HepG2 (cell line): ENCODE measurements around the gene GRHL1. TPM values are rescaled to one million over a fixed set of nuclear protein-coding genes. Genes with fewer than 3 reads are reported as not detected.

Experiments used
- CEBPB ChIP-seq: IDR thresholded peaks from 2 replicates; pipeline ENCODE4 v1.6.1; 2011; ENCODE audit warnings: low read depth, low read length, improper control_type of control experiment, borderline replicate concordance
- ETS1 ChIP-seq: sonication (generic); formaldehyde crosslinking; IDR thresholded peaks from 2 replicates; pipeline ENCODE4 v1.4.0; 2020; ENCODE audit warnings: missing genetic modification reagents
- GMEB1 ChIP-seq: sonication (generic); formaldehyde crosslinking; IDR thresholded peaks from 2 replicates; pipeline ENCODE4 v1.5.1; 2020; ENCODE audit warnings: missing genetic modification reagents, mild to moderate bottlenecking, borderline replicate concordance
- IRF2 ChIP-seq: IDR thresholded peaks from 2 replicates; pipeline ENCODE4 v1.6.1; 2018; ENCODE audit warnings: missing genetic modification reagents, missing compliant biosample characterization
- JDP2 ChIP-seq: sonication (generic); formaldehyde crosslinking; IDR thresholded peaks from 2 replicates; pipeline ENCODE4 v1.8.1; 2022; ENCODE audit warnings: missing genetic modification reagents, borderline replicate concordance
- LCORL ChIP-seq, 2 experiments: fragments of 450-650 bp in 1 of 2; sonication (generic) in 1 of 2; formaldehyde crosslinking in 1 of 2; IDR thresholded peaks; 2 replicates each; pipeline versions ENCODE4 v1.5.0 to v1.6.1; 2017 to 2020; ENCODE audit warnings: antibody characterized with exemption in 1 of 2, missing genetic modification reagents in 1 of 2
- PITX1 ChIP-seq: sonication (generic); formaldehyde crosslinking; IDR thresholded peaks from 2 replicates; pipeline ENCODE4 v1.5.1; 2020; ENCODE audit warnings: mild to moderate bottlenecking, missing genetic modification reagents
- PPARG ChIP-seq: conservative IDR thresholded peaks from 2 replicates; pipeline ENCODE4 v1.6.1; 2016; ENCODE audit warnings: missing biosample characterization, missing genetic modification reagents
- RARA ChIP-seq: IDR thresholded peaks from 2 replicates; pipeline ENCODE4 v1.6.1; 2016; ENCODE audit warnings: missing genetic modification reagents, missing compliant biosample characterization
- RXRA ChIP-seq: sonication (generic); formaldehyde crosslinking; IDR thresholded peaks from 2 replicates; pipeline ENCODE4 v1.5.1; 2020; ENCODE audit warnings: missing genetic modification reagents
- SNAI1 ChIP-seq: sonication (generic); formaldehyde crosslinking; IDR thresholded peaks from 2 replicates; pipeline ENCODE4 v1.5.0; 2020; ENCODE audit warnings: mild to moderate bottlenecking, missing genetic modification reagents, borderline replicate concordance
- SOX6 ChIP-seq, 2 experiments: fragments of 450-650 bp in 1 of 2; sonication (generic) in 1 of 2; formaldehyde crosslinking in 1 of 2; IDR thresholded peaks; 2 replicates each; pipeline versions ENCODE4 v1.4.0 to v1.6.1; 2017 to 2020; ENCODE audit warnings: antibody characterized with exemption in 1 of 2, mild to moderate bottlenecking in 1 of 2, missing genetic modification reagents in 1 of 2
- TBX2 ChIP-seq: sonication (generic); formaldehyde crosslinking; IDR thresholded peaks from 2 replicates; pipeline ENCODE4 v1.5.0; 2020; ENCODE audit warnings: missing genetic modification reagents, mild to moderate bottlenecking, borderline replicate concordance
- TFAP4 ChIP-seq: sonication (generic); IDR thresholded peaks from 2 replicates; pipeline ENCODE4 v1.6.1; 2016; ENCODE audit warnings: low read depth, borderline replicate concordance
- YEATS2 ChIP-seq: sonication (generic); formaldehyde crosslinking; IDR thresholded peaks from 2 replicates; pipeline ENCODE4 v1.4.0; 2020; ENCODE audit warnings: missing genetic modification reagents, borderline replicate concordance
- ZNF343 ChIP-seq: sonication (generic); formaldehyde crosslinking; IDR thresholded peaks from 2 replicates; pipeline ENCODE4 v1.4.0; 2020; ENCODE audit warnings: mild to moderate bottlenecking, missing genetic modification reagents
- ZNF7 ChIP-seq: IDR thresholded peaks from 2 replicates; pipeline ENCODE4 v1.6.1; 2016; ENCODE audit warnings: missing biosample characterization, missing genetic modification reagents
- polyA plus RNA-seq, 8 experiments: library from polyadenylated mRNA; depleted of rRNA in 3 of 8; stranded (reverse) in 7 of 8; unstranded in 1 of 8; fragments of >200 nt; fragmentation: Illumina TruSeq in 4 of 8; extraction: Trizol in 4 of 8; gene quantifications; 2 replicates each; pipeline versions ENCODE4 v1.2.1 to v1.2.3, GENCODE V29; 2011 to 2016; ENCODE audit warnings: low read depth in 4 of 8, missing spikeins in 1 of 8, mixed read lengths in 1 of 8; ENCODE audit not compliant: insufficient read depth in 1 of 8
- total RNA-seq, 5 experiments: library from RNA; depleted of rRNA; stranded (reverse); fragments of >200 nt; fragmentation: Illumina TruSeq; extraction: Trizol; gene quantifications; 2 replicates each; pipeline ENCODE4 v1.2.3, GENCODE V29; 2016; ENCODE audit warnings: low read depth in 1 of 5

GRHL1 gene
- total and polyA plus RNA-seq, 2 of the 13 experiments (the other 11 are each of a cell fraction or from before 2014, with no cell fraction given), result 9.3 to 12.0 TPM

GRCh38 chr2:9944330-9944758 lies 7.1 kb upstream of the GRHL1 start (continued):
- TF ChIP-seq SNAI1 (CRISPR knock-in tag), result peak; percentile 41; the same call in 1 of the 2 replicates
- no peak for TF ChIP-seq PITX1 (CRISPR knock-in tag)
- peak; percentile 74; the same call in 1 of the 2 replicates for TF ChIP-seq CEBPB
- 0 out of 2 replicates have a peak, but pooled peaks have one; percentile 28 for TF ChIP-seq TBX2
- no peak for TF ChIP-seq YEATS2 (CRISPR knock-in tag)
- peak; percentile 43; the same call in 1 of the 2 replicates for TF ChIP-seq RXRA (CRISPR knock-in tag)
- no peak for TF ChIP-seq GMEB1 (CRISPR knock-in tag)
- TF ChIP-seq ZNF7 (CRISPR knock-in tag), result peak; percentile 37; the same call in 1 of the 2 replicates
- TF ChIP-seq SOX6 (IDR thresholded peaks at IDR 0.05), result no peak
- TF ChIP-seq SOX6 (CRISPR knock-in tag; IDR thresholded peaks at IDR 0.05), result peak; percentile 11; the same call in 1 of the 2 replicates
- peak; percentile 76 for TF ChIP-seq RARA (CRISPR knock-in tag)
- no peak for TF ChIP-seq ZNF343 (CRISPR knock-in tag)
- no peak for TF ChIP-seq TFAP4
- TF ChIP-seq LCORL (IDR thresholded peaks at IDR 0.05), result no peak
- 0 out of 2 replicates have a peak, but pooled peaks have one; percentile 24 for TF ChIP-seq LCORL (CRISPR knock-in tag; IDR thresholded peaks at IDR 0.05)
- TF ChIP-seq IRF2 (CRISPR knock-in tag), result no peak
- TF ChIP-seq JDP2, result no peak
- no peak for TF ChIP-seq PPARG
- no peak for TF ChIP-seq ETS1 (CRISPR knock-in tag)
